ENCODE measurements around the gene SUGCT. TPM values are rescaled to one million over a fixed set of nuclear protein-coding genes. Genes with fewer than 3 reads are reported as not detected.
"Not testable (repeated sequence)": the region's sequence is repeated elsewhere in the genome, so short reads cannot be mapped to it uniquely, and the experiment has no call there.

Gene SUGCT
- total RNA-seq, 2 experiments from 2014 or later: 0.21 to 0.61 TPM

DNA sequence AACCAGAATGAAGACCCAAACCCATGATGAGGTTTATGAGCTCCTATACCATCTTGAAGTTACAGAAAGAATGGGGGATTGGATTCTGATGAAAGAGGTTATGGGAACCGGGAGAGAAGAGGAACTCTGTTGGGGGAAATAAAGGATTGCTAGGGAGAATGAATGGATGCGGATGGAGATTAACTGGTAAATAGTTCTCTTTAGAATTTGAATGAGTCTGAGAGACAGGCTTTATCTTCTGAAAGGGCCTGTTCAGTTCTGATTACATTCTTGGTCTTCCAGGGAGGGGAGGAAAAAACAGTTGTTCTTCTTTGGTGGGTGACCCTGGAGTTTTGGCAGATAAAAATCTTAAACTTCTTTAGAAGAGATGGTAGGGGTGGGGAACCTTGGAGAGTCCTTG lies 13.9 kb downstream of the SUGCT start:
- Mint-ChIP-seq H3K4me1 (no peaks in the 10 kb centered on the region), H3K27me3 (peaks cover 8% of the 10 kb centered on the region), H3K9me3 (ENCODE audit: low read depth) (no peaks in the 10 kb centered on the region), H3K36me3 (no peaks in the 10 kb centered on the region), H3K4me3 (no peak overlapping the region), H3K27ac (no peak overlapping the region)
- CTCF ChIA-PET: interaction anchor here (0.5 kb wide), 1 partner anchor 107 kb away, joined by 3 read pairs; no protein-coding TSS in a partner anchor
- DNase-seq (no peak), ATAC-seq (no peak)

DNA sequence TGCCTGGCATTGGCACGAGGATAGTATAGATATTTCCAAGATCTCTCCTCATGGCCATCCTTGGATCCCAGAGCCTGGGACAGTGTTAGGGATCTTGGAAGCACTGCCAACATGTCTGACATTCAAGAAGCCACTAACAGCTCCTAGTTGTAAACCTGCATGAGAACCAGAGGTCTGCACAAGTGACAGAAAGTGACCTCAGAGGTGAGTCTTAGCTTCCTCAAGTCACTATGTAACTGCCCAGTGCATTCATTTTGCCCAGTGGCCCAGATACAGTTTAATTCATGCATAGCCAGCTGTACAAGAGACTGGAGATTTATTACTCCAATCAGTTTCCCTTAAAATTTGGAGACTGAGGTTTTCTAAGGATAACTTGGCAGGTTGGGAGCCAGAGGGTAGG lies 16.7 kb downstream of the SUGCT start:
- Mint-ChIP-seq H3K27me3 (peaks cover 2% of the 10 kb centered on the region), H3K27ac (no peak overlapping the region), H3K4me3 (no peak overlapping the region), H3K9me3 (ENCODE audit: low read depth) (no peaks in the 10 kb centered on the region), H3K4me1 (no peaks in the 10 kb centered on the region), H3K36me3 (no peaks in the 10 kb centered on the region)
- CTCF ChIA-PET: no interaction called here
- no peak for ATAC-seq
- no peak for DNase-seq

DNA sequence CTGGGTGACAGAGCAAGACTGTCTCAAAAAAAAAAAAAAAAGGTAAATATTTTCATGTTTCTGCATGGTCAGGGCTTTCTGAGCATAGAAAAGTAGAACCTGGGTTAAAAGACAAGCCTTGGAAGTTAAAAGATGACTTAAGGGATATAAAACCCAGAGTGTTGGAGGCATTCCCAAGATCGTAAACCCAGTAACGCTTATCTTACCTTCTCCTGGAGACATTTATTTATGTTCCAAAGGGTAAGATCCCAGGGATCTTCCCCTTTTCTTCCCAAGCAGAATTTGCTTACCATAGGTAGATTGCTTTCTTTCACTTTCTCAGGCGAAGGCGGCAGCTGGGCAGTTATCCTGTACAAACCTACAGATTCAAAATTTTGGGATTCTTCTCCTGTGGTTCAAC lies 22.2 kb downstream of the SUGCT start:
- H3K36me3 Mint-ChIP-seq: no peaks in the 10 kb centered on the region
- H3K4me3 Mint-ChIP-seq: no peak overlapping the region
- no peaks in the 10 kb centered on the region for H3K9me3 Mint-ChIP-seq (ENCODE audit: low read depth)
- no peak overlapping the region for H3K27ac Mint-ChIP-seq
- CTCF ChIA-PET: no interaction called here
- DNase-seq (no peak), ATAC-seq (no peak)
- no peaks in the 10 kb centered on the region for H3K4me1 Mint-ChIP-seq
- peaks cover 2% of the 10 kb centered on the region for H3K27me3 Mint-ChIP-seq

DNA sequence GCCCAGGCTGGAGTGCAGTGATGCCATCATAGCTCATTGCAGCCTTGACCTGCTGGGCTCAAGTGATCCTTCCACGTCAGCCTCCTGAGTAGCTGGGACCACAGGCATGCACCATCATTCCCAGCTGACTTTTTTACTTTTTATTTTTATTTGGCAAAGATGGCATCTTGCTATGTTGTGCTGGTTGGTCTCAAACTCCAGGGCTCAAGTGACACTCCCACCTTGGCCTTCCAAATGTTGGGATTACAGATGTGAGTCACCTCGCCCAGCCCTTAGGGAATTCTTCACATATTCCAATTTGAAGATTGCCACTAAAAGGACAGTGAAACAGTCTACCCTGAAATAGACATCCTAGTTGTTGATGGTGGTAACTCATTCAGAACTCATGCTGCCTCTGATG lies 27.7 kb downstream of the SUGCT start:
- Mint-ChIP-seq H3K4me3 (no peak overlapping the region), H3K27me3 (no peaks in the 10 kb centered on the region), H3K27ac (no peak overlapping the region), H3K9me3 (ENCODE audit: low read depth) (no peaks in the 10 kb centered on the region), H3K36me3 (no peaks in the 10 kb centered on the region), H3K4me1 (no peaks in the 10 kb centered on the region)
- CTCF ChIA-PET: no interaction called here
- DNase-seq (no peak), ATAC-seq (no peak)

DNA sequence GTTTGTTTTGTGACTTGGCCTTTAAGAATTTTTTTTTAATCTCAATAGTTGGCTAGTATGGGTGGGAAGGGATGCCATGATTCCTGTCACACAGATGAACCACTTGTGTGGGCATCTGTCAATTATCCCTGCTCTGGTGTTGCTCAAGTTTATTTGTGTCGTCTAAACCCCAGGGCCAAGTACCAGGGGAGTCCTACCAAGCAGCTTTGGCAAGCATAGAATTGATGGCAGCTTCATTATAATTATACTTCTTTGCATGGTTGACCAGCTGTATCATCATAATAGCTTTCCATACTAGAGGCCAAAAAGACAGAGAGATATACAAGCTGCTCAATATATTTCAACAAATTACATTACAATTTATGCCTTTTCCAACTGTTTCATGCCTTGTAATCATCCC lies 30.4 kb downstream of the SUGCT start:
- no peaks in the 10 kb centered on the region for H3K36me3 Mint-ChIP-seq
- H3K4me3 Mint-ChIP-seq: no peak overlapping the region
- no peak for ATAC-seq
- CTCF ChIA-PET: no interaction called here
- no peaks in the 10 kb centered on the region for H3K9me3 Mint-ChIP-seq (ENCODE audit: low read depth)
- H3K27ac Mint-ChIP-seq: no peak overlapping the region
- no peaks in the 10 kb centered on the region for H3K4me1 Mint-ChIP-seq
- DNase-seq: no peak
- no peaks in the 10 kb centered on the region for H3K27me3 Mint-ChIP-seq

DNA sequence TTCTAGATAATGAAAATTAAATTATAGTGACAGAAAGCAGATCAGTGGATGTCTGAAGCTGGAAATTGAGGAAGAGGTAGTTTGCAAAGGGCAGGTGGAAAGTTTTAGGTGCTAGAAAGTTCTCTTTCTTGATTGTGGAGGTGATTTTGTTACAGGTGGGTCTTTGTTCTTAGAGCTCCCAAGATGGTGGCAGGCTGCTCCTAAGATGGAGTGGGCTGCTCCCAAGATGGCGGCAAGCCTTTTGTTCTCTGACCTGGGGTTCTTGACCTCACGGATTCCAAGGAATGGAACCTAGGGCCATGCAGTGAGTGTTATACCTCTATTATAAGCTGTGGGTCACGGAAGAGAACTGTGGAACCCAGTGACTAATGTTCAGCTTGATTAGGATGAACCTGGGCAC lies 32.5 kb downstream of the SUGCT start:
- no peaks in the 10 kb centered on the region for H3K36me3 Mint-ChIP-seq
- H3K27me3 Mint-ChIP-seq: no peaks in the 10 kb centered on the region
- no peaks in the 10 kb centered on the region for H3K4me1 Mint-ChIP-seq
- no peaks in the 10 kb centered on the region for H3K9me3 Mint-ChIP-seq (ENCODE audit: low read depth)
- no peak for ATAC-seq
- H3K27ac Mint-ChIP-seq: no peak overlapping the region
- H3K4me3 Mint-ChIP-seq: no peak overlapping the region
- DNase-seq: no peak
- CTCF ChIA-PET: no interaction called here

DNA sequence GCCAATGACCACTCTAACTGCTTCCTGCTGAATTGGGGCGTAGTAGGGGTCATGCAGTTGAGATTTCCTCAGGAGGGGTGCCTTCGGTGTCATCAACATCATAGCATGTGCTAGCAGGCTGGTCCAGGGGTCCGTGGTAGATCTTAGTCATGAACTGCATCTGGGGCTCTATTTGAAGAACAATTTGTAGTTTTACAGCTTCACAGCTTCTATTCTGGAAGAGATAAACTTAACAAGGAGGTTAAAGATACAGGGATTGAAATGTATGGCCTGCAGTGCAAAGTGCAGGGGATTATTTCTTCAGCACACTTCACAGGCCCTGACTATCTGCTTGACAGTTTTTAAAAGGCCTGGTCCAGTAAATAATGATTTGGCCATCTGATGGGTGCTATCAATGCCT lies 33.5 kb downstream of the SUGCT start:
- not testable (repeated sequence) for H3K9me3 Mint-ChIP-seq (ENCODE audit: low read depth)

DNA sequence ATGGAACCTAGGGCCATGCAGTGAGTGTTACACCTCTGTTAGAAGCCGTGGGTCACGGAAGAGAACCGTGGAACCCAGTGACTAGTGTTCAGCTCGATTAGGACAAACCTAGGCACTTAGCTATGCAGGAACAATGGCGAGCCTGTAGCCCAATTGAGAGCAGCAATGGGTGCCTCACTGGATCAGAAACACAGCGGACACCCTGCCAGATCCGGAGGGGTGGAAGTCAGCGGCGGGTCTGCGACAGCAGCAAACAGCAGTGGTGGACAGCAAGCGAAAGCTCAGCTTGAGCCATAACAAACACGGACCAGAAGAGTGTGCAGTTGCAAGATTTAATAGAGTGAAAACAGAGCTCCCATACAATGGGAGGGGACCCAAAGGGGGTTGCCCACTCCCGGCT lies 38.3 kb downstream of the SUGCT start:
- H3K27ac Mint-ChIP-seq; H3K9me3 Mint-ChIP-seq (ENCODE audit: low read depth); ATAC-seq; H3K27me3 Mint-ChIP-seq; H3K36me3 Mint-ChIP-seq; CTCF ChIA-PET; H3K4me3 Mint-ChIP-seq; H3K4me1 Mint-ChIP-seq; DNase-seq: not testable (repeated sequence)

More for the DNA sequence above, 33.5 kb downstream of the SUGCT start:
- ATAC-seq, H3K27ac Mint-ChIP-seq, H3K4me1 Mint-ChIP-seq, H3K36me3 Mint-ChIP-seq, H3K4me3 Mint-ChIP-seq, H3K27me3 Mint-ChIP-seq, CTCF ChIA-PET, DNase-seq: not testable (repeated sequence)

DNA sequence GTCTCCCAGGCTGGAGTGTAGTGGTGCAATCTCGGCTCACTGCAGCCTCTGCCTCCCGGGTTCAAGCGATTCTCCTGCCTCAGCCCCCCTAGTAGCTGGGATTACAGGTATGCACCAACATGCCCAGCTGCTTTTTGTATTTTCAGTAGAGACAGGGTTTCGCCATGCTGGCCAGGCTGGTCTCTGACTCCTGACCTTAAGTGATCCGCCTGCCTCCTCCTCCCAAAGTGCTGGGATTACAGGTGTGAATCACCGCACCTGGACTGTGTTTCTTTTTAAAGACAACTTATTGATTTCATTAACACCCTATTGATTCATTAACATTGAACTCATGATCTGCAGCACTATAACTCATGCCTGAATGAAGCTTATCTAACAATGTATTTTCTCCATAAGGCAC lies 40.5 kb downstream of the SUGCT start:
- not testable (repeated sequence) for H3K9me3 Mint-ChIP-seq (ENCODE audit: low read depth); ATAC-seq

DNA sequence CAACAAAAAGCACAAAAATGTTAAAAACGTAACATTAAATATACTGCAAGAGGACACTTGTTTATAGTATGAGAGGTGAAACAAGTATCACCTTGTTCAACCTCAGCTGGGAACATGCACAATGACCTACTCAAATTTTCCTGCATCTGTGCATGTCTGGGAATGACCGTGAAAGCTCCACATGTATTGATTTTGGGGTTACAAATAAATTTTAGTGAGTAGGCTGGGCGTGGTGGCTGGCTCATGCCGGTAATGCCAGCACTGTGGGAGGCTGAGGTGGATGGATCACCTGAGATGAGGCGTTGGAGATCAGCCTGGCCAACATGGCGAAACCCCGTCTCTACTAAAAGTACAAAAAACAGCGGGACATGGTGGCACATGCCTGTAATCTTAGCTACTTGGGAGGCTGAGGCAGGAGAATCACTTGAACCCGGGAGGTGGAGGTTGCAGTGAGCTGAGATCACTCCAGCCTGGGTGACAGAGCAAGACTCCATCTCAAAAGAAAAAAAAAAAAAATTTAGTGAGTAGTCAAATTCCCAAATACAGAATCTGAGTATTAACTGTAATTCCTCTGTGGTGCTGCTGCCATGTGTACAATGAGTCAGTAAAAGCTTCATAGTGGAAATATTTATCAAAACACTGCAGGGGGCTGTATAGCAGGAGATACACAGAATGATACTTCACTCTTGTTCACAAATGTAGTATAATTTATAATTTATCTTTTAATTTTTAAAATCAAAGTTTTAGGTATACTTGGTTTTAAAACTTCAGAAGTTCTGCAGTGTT lies 41.1 kb downstream of the SUGCT start:
- Mint-ChIP-seq H3K36me3 (no peaks in the 10 kb centered on the region), H3K4me1 (no peaks in the 10 kb centered on the region), H3K27me3 (no peaks in the 10 kb centered on the region), H3K27ac (no peak overlapping the region), H3K4me3 (no peak overlapping the region), H3K9me3 (ENCODE audit: low read depth) (no peaks in the 10 kb centered on the region)
- DNase-seq (no peak), ATAC-seq (no peak)
- CTCF ChIA-PET: no interaction called here

More for the DNA sequence above, 40.5 kb downstream of the SUGCT start:
- CTCF ChIA-PET, H3K27ac Mint-ChIP-seq, H3K4me3 Mint-ChIP-seq, H3K4me1 Mint-ChIP-seq, DNase-seq, H3K27me3 Mint-ChIP-seq, H3K36me3 Mint-ChIP-seq: not testable (repeated sequence)

DNA sequence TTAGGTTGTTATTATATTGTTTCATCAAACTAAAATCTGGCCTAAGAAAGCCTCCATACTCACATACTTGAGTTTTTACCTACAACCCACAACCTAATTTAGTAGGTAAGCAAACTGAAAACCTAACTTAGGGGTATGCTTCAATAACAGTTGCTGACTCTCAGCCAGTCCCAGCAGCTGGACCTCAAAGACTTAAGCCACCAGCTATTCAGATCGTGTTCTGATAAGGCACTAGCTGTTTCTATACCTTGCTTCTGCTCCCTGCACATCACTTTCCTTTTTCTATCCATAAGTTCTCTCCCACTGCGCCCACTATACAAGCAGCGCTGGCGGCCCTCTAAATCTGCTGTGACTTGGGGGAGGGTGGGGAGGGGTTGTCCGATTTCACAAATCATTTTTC lies 42.3 kb downstream of the SUGCT start:
- no peak for ATAC-seq
- Mint-ChIP-seq H3K4me1 (no peaks in the 10 kb centered on the region), H3K4me3 (no peak overlapping the region), H3K27ac (no peak overlapping the region), H3K27me3 (no peaks in the 10 kb centered on the region), H3K36me3 (no peaks in the 10 kb centered on the region), H3K9me3 (ENCODE audit: low read depth) (no peaks in the 10 kb centered on the region)
- CTCF ChIA-PET: no interaction called here
- no peak for DNase-seq

DNA sequence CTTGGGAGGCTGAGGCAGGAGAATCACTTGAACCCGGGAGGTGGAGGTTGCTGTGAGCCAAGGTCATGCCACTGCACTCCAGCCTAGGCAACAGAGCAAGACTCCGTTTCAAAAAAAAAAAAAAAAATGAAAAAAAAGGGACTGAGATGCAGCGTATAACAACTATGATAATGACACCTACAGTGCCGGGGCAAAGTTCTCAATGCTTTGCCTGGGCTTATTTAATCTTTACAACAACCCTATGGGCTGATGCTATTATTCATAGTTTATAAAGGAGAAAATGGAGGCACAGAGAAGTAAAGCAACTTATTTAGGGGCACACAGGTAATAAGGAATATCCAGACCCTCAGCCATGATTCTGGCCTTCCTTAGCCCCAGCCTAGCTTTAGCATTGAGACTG lies 47.6 kb downstream of the SUGCT start:
- ATAC-seq (no peak), DNase-seq (no peak)
- CTCF ChIA-PET: no interaction called here
- Mint-ChIP-seq H3K27me3 (no peaks in the 10 kb centered on the region), H3K4me1 (no peaks in the 10 kb centered on the region), H3K36me3 (no peaks in the 10 kb centered on the region), H3K27ac (no peak overlapping the region), H3K9me3 (ENCODE audit: low read depth) (no peaks in the 10 kb centered on the region), H3K4me3 (no peak overlapping the region)

DNA sequence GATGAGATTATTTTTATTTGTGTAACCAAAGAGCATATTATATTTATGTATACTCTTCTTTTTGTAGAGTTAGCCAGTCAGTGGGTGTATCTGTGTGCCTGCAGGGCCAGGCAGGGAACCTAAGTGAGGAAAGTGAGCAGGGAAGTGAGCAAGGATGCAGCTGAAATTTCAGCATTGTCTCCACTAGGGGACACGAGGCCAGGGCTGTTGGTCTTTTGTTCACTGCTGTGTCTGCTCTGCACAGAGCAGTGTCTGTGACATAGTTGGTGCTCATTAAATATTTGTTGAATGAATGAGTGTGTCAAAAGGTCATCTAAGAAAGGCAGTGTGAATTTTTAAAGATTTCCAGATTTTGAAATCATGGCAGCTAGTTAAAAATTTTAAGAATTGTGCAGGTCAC lies 51.8 kb downstream of the SUGCT start:
- Mint-ChIP-seq H3K36me3 (no peaks in the 10 kb centered on the region), H3K4me1 (no peaks in the 10 kb centered on the region), H3K9me3 (ENCODE audit: low read depth) (no peaks in the 10 kb centered on the region), H3K27me3 (no peaks in the 10 kb centered on the region), H3K4me3 (no peak overlapping the region), H3K27ac (no peak overlapping the region)
- no peak for DNase-seq
- no peak for ATAC-seq
- CTCF ChIA-PET: no interaction called here

DNA sequence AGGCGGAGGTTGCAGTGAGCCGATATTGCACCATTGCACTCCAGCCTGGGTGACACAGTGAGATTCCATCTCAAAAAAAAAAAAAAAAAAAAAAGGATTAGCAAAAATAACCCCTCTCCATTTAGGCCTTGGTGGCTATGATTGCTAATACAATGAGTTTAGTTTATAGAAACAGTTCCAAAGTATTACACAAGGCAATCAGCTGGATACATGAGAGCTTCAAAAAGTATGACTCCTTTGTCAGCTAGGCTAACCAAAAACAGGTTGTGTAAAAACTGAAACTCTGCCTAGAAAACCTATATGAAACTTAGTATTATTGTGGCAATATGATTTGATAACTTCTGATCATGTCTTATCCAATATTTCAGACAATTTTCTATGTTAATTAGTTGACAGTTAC lies 57.2 kb downstream of the SUGCT start:
- no peak for DNase-seq
- H3K27me3 Mint-ChIP-seq: no peaks in the 10 kb centered on the region
- H3K4me1 Mint-ChIP-seq: no peaks in the 10 kb centered on the region
- ATAC-seq: no peak
- H3K36me3 Mint-ChIP-seq: no peaks in the 10 kb centered on the region
- H3K4me3 Mint-ChIP-seq: no peak overlapping the region
- no peak overlapping the region for H3K27ac Mint-ChIP-seq
- H3K9me3 Mint-ChIP-seq (ENCODE audit: low read depth): no peaks in the 10 kb centered on the region
- CTCF ChIA-PET: interaction anchor here (1.2 kb wide), 1 partner anchor 8 kb away, joined by 4 read pairs; no protein-coding TSS in a partner anchor

DNA sequence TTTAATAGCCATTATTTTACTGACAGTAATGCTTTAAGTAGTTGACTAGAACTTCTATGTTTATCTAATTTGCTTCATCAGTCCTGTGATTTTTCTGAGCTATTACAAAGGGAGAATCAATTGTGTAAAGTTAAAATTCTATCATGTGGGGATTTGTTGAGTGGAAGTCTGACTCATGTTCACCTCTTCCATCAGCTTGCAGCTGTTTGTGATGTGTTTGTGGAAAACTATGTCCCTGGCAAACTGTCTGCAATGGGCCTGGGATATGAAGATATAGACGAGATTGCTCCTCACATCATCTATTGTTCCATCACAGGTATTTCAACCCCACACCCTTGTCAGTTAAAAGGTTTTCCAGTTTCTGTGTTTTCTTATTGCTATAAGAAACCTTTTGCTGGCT lies 59.9 kb downstream of the SUGCT start:
- CTCF ChIA-PET: no interaction called here
- no peak for DNase-seq
- no peak for ATAC-seq
- Mint-ChIP-seq H3K4me3 (no peak overlapping the region), H3K9me3 (ENCODE audit: low read depth) (no peaks in the 10 kb centered on the region), H3K27ac (no peak overlapping the region), H3K4me1 (no peaks in the 10 kb centered on the region), H3K36me3 (no peaks in the 10 kb centered on the region), H3K27me3 (no peaks in the 10 kb centered on the region)
